ENCODE measurements around the gene RIMKLB.

DNA sequence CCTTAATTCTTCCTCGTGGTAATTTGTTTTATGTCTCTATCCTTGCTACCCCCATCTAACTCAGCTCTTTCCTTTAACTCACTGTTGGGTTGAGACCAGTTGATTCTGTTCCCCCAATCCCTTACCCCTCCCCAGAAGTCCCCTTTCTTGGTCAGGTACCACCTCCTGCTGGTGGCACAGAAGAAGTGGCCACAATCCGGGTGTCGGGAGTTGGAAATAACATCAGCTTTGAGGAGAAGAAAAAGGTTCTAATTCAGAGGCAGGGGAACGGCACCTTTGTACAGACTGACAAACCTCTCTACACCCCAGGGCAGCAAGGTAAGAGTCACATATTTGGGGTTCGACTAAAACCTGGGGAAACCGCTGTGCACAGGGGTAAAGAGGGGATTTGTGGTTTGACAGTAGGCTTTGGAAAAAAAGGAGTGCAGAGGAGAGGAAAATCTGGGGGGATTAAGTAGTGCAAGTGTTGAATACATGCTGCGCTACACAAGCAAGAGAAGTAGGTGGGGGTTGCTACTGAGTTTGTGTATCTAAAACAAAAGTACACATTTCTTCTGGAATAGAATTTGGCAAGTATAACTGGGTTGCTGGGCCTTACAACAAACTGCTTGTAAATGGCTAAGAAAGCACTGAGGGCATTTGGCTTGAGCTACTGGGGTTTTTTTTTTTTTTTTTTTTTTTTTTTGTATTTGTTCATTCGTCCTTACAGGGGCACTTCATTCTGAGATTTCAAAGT lies 125.9 kb downstream of the RIMKLB start:
- TF ChIP-seq, protein P1, sequence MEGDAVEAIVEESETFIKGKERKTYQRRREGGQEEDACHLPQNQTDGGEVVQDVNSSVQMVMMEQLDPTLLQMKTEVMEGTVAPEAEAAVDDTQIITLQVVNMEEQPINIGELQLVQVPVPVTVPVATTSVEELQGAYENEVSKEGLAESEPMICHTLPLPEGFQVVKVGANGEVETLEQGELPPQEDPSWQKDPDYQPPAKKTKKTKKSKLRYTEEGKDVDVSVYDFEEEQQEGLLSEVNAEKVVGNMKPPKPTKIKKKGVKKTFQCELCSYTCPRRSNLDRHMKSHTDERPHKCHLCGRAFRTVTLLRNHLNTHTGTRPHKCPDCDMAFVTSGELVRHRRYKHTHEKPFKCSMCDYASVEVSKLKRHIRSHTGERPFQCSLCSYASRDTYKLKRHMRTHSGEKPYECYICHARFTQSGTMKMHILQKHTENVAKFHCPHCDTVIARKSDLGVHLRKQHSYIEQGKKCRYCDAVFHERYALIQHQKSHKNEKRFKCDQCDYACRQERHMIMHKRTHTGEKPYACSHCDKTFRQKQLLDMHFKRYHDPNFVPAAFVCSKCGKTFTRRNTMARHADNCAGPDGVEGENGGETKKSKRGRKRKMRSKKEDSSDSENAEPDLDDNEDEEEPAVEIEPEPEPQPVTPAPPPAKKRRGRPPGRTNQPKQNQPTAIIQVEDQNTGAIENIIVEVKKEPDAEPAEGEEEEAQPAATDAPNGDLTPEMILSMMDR (IDR thresholded peaks at IDR 0.05; ENCODE audit: low read length): peak; percentile 98
- no peak for TF ChIP-seq EZH2 (IDR thresholded peaks at IDR 0.05; ENCODE audit: borderline replicate concordance, low read length)
